SK-N-MC (cell line): ENCODE data around the gene URB2.

Experiments
- EZH2 ChIP-seq: fragments of 200-600 bp; sonication (generic); IDR thresholded peaks from one replicate; pipeline ENCODE4 v1.6.1; 2017; ENCODE audit warnings: antibody characterized with exemption
- POLR2AphosphoS5 ChIP-seq: IDR thresholded peaks from 2 replicates; pipeline ENCODE4 v1.6.1; 2012; ENCODE audit warnings: mild to moderate bottlenecking, low read depth, low read length, borderline replicate concordance

GRCh38 chr1:229619614-229620013, 6.4 kb upstream of the URB2 start:
- no peak for TF ChIP-seq EZH2
- no peak for TF ChIP-seq POLR2AphosphoS5
